ENCODE results near the gene NEO1.
"Not testable (repeated sequence)": the region's sequence is repeated elsewhere in the genome, so short reads cannot be mapped to it uniquely, and the experiment has no call there.

Gene NEO1

GRCh38 chr15:73268457-73268856 lies 216.2 kb downstream of the NEO1 start:
- no peak for DNase-seq (ENCODE audit: low read depth)

DNA sequence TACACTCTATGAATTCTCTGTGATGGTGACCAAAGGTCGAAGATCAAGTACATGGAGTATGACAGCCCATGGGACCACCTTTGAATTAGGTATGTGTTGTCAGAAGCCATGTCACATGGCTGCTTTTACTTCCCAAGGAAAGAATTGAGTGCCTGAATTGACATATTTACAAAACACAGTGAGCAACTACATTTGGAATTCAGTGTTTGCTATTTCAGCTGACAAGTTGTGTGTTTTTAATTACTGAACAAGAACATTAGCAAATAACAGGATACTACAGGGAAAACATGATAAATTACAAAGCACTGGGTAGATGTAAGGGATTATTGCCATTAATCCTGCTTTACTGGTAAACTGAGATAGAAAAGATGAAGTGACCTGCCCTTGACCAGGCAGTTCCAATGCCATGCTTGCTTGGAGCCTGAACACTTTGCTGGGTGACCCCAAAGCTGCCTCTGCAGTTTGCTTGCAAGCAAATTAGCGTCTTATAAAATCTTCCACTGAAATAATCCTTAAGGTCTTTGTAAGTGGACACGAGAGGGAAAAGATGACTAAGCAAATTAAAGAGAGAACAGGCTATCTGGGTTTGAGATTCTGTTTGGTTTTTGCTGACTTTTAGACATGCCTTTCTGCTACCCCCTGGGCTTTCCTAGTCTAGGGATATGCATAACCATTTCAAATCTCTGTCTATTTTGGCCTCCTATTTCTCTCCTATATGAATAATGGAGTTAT lies 218.3 kb downstream of the NEO1 start:
- DNase-seq (ENCODE audit: low read depth): no peak

DNA sequence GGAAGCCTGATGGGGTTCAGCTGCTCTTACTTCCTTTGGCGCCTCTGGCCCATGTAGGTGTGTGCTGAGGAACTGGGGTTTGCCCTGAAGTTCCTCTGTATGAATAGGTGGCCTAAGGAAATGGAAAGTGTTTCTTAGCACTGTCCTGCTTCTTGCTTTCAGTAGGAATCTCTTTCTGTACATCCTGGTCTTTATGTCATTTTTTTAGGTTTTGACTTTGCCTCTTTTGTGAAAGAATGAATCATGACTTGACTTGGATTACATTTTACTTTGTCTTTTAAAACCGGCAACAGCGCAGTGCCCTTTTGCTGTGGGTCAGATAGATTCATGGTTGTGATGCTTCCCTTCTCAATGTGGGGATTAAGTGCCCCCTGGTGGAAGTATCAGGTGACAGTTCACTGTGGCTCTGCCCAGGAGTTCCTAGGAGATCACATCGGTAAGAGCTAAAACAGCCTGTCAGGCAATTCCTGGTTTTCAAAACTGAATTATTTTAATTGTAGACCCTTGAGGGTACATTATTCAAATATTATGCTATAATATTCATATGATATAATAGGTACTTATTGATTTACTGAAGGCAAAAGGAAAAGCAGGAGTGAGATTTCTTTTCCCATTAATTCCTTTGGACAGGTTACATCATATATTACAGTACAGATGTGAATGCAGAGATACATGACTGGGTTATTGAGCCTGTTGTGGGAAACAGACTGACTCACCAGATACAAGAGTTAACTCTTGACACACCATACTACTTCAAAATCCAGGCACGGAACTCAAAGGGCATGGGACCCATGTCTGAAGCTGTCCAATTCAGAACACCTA lies 221.1 kb downstream of the NEO1 start:
- peak; percentile 10 for DNase-seq (ENCODE audit: low read depth)

- no peak for DNase-seq (ENCODE audit: low read depth)
Observed at GRCh38 chr15:73275862-73276261, 223.6 kb downstream of the NEO1 start.

- DNase-seq (ENCODE audit: low read depth): no peak
Observed at GRCh38 chr15:73282567-73283365, 230.5 kb downstream of the NEO1 start.

DNA sequence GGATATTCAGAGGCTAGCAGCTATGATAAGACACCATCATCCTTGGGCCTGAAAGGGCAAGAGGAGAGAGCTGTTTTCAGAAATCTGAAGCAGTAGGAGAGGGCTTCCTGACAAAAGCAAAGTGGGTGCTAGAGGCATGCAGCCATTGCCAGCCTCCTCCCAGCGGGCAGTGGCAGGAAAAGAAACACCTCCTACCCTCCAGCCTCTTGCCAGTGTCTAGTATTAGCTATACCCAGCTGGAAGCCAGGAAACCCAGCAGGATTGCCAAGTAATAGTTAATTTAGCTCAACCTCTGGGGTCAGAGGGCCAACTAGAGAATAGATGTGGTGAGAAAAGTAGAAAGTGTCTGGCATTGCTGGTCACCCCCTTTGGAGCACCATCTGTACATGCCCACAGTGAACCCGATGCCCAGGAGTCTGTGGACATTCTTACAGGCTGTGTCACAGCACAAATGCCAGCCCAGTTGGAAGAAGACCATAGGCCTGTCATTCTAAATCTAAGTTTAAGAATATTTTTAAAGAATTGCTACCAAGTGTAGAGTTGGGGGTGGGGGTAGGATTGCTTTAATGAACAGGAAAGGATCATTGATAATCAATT lies 231.2 kb downstream of the NEO1 start:
- DNase-seq (ENCODE audit: low read depth): no peak

DNA sequence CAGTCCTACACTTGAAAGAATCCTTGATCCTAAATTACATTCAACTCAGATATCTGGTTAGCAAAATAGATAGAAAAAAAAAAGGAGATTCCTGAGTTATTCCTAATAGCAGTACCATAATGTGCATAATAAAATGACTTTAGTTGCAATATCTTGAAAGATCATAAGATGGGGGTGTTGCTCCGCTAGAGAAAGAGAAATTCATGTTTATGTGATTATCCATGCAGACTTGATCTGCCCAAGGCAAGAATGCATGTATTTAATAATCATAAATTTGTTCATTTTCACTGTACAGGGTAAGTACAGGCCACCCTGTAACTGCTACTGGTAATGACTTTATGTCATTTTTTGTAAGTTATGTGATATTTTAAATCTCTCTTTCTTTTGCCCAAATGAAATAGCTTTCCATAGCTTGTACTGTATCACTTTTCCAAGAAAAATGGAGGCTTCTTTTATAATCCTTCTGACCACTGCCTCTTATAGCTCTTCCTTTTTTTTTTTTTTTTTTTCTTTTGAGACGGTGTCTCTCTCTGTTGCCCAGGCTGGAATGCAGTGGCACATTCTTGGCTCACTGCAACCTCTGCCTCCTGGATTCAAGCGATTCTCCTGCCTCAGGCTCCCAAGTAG lies 231.9 kb downstream of the NEO1 start:
- DNase-seq (ENCODE audit: low read depth): no peak

DNA sequence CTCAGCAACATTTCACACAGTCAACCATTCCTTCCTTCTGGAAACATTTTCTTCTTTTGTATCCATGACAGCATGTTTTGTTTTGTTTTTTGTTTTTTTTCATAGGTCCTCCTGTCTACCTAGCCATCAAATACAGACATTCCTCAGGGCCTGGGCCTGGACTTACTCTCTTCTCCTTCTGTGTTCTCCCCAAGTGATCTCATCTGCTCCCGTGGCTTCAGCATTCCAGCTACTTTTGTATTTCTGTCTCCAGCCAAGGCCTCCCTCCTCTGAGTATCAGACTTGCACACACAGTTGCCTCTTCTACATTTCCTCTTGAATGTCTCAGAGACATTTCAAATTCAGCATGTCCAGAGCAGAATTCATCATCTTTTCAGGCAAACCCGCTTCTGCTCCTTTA lies 234.0 kb downstream of the NEO1 start:
- no peak for DNase-seq (ENCODE audit: low read depth)

DNA sequence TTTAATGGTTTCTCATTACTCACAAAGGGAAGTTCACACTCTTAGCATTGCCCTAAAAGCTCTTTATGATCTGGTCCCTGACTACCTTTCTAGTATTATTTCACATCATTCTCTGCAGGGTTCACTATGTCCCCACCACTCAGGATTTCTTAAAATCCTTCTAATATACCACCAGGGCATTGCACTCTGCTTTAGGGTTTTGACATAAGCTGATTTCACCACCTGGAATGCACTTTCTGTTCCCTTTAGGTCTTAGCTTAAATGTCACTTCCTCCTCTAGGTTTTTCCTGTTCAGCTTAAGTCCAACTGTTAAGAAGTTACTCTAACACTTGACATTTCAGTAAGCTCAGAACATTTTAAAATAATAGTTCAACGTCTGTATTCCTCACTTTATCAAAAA lies 234.8 kb downstream of the NEO1 start:
- DNase-seq (ENCODE audit: low read depth): no peak

DNA sequence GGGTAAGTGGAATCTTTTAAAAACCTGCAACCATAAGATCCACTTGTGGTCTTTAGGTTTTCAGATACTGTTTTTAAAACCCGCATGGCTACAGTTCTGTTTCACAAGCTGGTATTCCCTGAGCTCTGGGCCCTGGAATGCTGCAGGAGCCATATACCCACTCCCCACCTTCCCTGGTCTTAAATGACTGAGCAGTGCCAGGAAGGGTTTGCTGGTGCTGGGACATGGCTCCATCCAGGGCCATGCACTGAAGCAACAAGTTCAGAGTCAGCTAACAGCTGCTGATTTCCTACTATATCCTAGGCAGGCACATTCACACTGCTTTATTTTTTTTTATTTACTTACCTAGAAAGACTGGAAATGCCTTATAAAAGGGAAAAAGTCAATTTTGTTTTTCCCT lies 239.2 kb downstream of the NEO1 start:
- no peak for DNase-seq (ENCODE audit: low read depth)

GRCh38 chr15:73293773-73294172 lies 241.5 kb downstream of the NEO1 start:
- no peak for DNase-seq (ENCODE audit: low read depth)

DNA sequence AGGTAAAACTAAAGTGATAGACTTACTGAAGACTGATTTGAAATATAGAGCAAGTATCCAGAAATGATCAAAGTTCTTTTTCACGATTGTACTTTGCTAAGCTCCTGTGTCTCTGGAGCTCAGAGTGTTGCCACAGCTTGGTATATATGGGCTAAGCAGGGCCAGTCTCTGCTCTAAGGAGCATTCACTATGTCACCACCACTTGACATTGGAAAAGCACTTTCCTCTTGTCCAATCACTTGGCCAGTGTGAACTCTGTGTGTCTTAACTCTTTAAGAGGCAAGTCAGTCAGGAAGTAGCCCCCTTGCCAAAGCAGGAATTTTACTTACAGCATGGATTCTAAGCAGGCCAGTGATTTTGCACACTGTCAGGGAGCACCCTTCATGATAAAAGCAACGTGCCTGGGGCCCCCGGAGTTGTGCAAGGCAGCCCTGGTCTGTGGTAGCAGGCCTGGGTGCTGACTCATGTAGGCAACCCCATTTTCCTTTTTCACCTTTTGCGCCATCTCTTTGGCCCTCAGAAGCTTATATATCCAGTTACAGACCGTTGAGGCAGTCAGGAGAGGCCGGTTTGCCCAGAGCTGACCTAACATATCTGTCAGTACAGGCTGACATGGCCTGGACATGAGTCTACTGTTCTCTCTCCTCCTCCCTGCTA lies 243.5 kb downstream of the NEO1 start:
- DNase-seq (ENCODE audit: low read depth): no peak

DNA sequence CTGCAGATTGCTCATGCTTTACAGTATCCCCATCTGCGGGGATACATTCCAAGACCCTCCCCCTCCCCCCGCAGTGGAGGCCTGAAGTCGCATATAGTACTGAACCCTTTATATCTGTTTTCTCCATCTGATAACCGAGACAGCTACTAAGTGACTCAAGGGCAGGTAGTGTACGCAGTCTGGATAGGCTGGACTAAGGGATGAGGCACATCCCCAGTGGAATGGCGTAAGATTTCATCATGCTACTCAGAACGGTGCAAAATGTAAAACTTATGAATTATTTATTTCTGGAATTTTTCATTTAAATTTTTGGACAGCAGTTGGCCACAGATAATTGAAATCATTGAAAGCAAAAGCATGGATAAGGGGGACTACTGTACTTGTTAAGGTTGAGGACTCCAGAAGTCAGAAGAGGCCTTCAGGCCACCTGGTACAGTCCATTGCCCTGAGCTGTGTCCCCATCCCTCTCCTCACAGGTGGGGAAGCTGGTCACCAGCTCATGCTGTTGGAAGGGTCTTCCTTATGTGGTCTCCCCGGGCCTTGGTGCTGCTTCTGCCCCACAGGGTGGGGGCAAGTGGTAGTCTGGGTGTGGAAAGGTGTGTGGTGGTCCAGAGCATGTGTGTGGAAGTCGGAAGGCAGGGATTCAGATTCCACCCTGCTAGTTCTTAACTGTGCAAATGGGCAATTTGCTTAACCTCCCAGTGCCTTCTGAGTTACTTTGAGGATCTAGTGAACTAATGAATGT lies 244.5 kb downstream of the NEO1 start:
- no peak for DNase-seq (ENCODE audit: low read depth)

- DNase-seq (ENCODE audit: low read depth): no peak
Observed at GRCh38 chr15:73298522-73299245, 246.4 kb downstream of the NEO1 start.

DNA sequence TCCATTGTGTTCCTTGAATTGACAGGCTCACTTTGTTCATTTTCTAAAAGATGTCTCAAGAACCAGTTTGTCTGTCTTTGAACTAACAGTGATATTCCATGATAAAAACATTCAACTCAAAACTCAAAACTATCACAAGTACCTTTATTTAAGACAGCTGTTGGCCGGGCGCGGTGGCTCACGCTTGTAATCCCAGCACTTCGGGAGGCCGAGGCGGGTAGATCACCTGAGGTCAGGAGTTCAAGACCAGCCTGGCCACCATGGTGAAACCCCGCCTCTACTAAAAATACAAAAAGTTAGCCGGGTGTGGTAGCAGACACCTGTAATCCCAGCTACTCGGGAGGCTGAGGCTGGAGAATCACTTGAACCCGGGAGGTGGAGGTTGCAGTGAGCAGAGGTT lies 248.0 kb downstream of the NEO1 start:
- not testable (repeated sequence) for DNase-seq (ENCODE audit: low read depth)

DNA sequence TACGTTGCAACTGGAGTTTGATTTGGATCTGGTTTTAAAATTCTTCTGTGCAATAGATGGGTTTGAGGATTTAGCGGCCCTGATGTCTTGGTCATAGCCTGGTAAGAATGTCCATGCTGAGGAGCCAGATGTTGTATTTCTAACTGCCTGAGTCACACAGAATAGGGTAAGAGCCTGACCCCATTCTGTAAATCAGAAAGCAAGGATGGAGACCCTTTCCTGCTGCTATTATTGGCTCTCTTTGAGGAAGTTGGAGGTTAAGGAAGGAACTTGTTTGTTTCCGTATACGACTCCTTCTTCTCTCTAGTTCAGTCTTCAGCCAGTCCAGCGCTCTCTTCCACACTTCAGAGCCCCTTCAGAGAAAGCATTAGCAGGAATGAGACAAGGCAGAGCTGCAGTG lies 251.4 kb downstream of the NEO1 start:
- no peak for DNase-seq (ENCODE audit: low read depth)

- DNase-seq (ENCODE audit: low read depth): no peak
Observed at GRCh38 chr15:73305331-73306211, 253.3 kb downstream of the NEO1 start.

DNA sequence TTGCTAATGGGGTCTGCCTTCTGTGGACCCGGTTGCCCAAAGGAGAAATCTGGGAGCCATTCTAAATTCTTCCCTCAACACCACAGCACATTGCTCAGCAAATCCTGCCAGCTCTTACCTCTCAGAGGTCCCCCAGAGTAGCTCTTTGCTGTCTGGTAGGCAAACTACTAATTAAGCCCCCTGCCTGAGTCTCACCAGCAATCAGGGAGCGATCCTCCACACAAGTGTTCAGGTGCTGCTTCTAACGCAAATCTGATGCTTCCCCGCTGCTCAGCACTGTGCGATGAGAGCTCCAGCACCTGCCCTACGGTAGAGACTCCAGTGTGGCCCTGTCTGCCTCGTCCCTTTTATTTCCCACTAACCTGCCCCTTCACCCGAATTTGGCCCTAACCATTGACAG lies 256.0 kb downstream of the NEO1 start:
- no peak for DNase-seq (ENCODE audit: low read depth)

- DNase-seq (ENCODE audit: low read depth): no peak
Observed at GRCh38 chr15:73313861-73314260, 261.6 kb downstream of the NEO1 start.
